Tibial nerve (tissue), 4 donors: ENCODE data around the gene TMEM238.

Source experiments
- CTCF ChIP-seq, 5 experiments: fragments of 200-600 bp in 3 of 5; fragments of 450-650 bp in 2 of 5; sonication (generic) in 3 of 5; IDR thresholded peaks; one replicate each; pipeline ENCODE4 v1.5.1; 2016 to 2019; ENCODE audit warnings: antibody characterized with exemption in 5 of 5, mild to moderate bottlenecking in 3 of 5, moderate library complexity in 2 of 5
- EP300 ChIP-seq, 2 donors: sonication (generic); formaldehyde crosslinking; IDR thresholded peaks; one replicate each; pipeline ENCODE4 v1.6.1; 2017; ENCODE audit warnings: antibody characterized with exemption in 2 of 2, mild to moderate bottlenecking in 1 of 2
- POLR2A ChIP-seq, 2 donors: fragments of 450-650 bp; IDR thresholded peaks; one replicate each; pipeline ENCODE4 v1.6.1; 2017; ENCODE audit warnings: antibody characterized with exemption in 2 of 2, mild to moderate bottlenecking in 2 of 2, moderate library complexity in 2 of 2

DNA sequence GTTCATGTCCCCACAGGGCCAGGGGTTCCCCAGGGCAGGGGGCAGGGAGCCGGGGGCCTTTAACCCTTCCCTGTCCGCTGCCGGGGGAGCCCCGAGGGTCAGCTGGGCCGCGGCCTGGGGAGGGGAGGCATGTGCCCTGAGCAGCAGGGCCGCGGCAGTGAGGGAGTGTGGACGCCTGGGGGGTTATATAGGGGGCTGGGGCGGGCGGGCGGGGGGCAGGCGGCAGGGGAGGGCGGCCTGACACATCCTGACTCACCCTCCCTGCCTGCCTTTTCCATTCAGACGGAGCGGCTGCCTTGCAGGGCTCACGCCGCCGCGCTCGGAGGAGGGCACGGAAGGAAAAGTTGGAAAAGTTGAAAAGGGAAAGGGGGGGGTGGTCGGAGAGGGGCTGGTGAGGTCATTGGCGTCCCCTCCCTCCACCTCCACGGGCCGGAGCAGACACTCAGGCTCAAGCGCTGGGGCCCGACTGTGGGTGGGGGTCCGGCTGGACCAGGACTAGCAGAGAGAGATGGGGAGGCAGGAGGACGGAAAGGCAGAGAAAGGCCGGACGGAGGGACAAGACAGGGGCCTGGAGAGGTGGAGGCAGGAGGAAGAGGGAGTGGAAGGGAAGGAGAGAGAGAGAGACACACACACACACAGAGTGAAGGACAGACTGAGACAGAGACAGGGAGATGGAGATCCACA lies 13.6 kb downstream of the TMEM238 start, which contains the start of gene IL11:
- no peak for TF ChIP-seq CTCF (IDR thresholded peaks at IDR 0.05)
- no peak for TF ChIP-seq POLR2A (IDR thresholded peaks at IDR 0.05)
- no peak for TF ChIP-seq EP300 (IDR thresholded peaks at IDR 0.05)
